Amniotic stem cell (primary cell): Measurements from ENCODE around the gene IFNGR1.
"Not testable (repeated sequence)": the region's sequence is repeated elsewhere in the genome, so short reads cannot be mapped to it uniquely, and the experiment has no call there.

Experiments
- DNase-seq: peaks from one replicate; lab custom pipeline; 2025; lab: John Stamatoyannopoulos, UW

The IFNGR1 gene

GRCh38 chr6:137213331-137213740, 5.8 kb downstream of the IFNGR1 start:
- DNase-seq: no peak

DNA sequence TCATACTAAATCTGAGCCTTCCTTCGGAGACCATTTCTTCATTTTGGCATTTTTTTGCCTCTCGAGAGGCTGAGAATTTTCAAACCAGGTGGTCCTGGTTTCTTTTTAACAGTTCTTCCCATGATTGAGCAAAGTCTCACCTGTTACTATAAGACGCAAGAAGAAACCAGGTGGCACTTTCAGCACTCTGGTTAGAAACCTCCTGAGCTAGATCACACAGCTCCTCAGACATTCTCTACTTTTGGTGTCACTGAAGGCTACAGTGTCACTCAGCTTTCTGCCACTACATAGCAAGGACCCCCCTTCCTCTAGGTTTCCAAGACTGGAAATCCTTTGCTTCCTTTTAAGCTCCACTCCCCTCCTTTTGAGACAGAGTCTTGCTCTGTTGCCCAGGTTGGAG, 7.3 kb downstream of the IFNGR1 start:
- no peak for DNase-seq

DNA sequence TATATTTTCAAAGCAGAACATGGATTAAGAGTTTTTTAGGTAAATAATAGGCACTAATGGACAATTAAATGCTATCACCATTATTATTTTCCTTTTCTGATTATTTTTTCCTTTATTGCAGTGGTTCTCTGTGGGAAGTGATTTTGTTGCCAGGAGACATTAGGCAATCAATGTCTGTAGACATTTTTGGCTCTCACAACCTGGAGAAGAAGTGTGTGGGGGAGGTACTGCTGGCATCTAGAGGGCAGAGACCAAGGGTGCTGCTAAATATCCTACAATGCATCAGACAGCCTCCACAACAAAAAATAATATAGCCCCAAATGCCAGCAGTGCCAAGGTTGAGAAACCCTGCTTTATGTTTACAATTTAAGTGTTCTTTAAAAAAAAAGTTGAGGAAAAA, 8.3 kb downstream of the IFNGR1 start:
- DNase-seq: no peak

DNA sequence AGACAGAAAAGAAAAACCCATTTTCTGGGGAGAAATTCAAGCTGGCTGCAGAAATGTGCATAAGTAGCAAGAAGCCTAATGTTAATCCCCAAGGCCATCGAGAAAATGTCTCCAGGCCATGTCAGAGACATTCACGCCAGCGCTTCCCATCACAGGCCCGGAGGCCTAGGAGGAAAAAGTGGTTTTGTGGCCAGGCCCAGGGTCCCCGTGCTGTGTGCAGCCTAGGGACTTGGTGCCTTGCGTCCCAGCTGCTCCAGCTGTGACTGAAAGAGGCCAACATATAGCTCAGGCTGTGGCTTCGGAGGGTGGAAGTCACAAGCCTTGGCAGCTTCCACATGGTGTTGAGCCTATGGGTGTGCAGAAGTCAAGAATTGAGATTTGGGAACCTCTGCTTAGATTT, 10.9 kb downstream of the IFNGR1 start:
- no peak for DNase-seq

DNA sequence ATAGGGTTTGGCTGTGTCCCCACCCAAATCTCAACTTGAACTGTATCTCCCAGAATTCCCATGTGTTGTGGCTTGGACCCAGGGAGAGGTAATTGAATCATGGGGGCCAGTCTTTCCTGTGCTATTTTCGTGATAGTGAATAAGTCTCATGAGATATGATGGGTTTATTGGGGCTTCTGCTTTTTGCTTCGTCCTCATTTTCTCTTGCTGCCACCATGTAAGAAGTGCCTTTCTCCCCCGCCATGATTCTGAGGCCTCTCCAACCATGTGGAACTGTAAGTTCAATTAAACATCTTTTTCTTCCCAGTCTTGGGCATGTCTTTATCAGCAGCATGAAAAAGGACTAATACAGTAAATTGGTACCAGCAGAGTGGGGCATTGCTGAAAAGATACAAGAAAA, 11.7 kb downstream of the IFNGR1 start:
- not testable (repeated sequence) for DNase-seq

- DNase-seq: no peak
Measured at GRCh38 chr6:137206577-137206976, 12.6 kb downstream of the IFNGR1 start.

DNA sequence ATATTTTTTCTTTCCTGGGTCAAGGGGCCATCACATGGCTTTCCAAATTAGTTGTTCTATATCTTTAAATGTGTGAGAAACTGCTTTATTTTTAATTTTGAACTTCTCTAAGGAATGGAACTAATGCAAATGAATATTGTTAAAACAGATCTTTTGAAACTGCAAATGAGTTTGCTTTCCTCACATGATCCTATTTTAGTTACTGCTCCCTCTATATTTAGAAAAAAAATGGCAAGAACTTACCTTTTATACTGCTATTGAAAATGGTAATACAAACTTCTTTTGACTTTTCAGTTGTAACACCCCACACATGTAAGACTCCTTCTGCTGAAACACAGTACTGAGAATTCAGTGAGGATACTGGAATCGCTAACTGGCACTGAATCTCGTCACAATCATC, 15.9 kb downstream of the IFNGR1 start:
- no peak for DNase-seq

GRCh38 chr6:137202078-137202477, 17.1 kb downstream of the IFNGR1 start:
- no peak for DNase-seq

- DNase-seq: no peak
Measured at GRCh38 chr6:137201006-137201405, 18.2 kb downstream of the IFNGR1 start.

GRCh38 chr6:137200288-137200687, 18.9 kb downstream of the IFNGR1 start:
- DNase-seq: no peak

- DNase-seq: no peak
Measured at GRCh38 chr6:137197684-137198645, 21.2 kb downstream of the IFNGR1 start.

DNA sequence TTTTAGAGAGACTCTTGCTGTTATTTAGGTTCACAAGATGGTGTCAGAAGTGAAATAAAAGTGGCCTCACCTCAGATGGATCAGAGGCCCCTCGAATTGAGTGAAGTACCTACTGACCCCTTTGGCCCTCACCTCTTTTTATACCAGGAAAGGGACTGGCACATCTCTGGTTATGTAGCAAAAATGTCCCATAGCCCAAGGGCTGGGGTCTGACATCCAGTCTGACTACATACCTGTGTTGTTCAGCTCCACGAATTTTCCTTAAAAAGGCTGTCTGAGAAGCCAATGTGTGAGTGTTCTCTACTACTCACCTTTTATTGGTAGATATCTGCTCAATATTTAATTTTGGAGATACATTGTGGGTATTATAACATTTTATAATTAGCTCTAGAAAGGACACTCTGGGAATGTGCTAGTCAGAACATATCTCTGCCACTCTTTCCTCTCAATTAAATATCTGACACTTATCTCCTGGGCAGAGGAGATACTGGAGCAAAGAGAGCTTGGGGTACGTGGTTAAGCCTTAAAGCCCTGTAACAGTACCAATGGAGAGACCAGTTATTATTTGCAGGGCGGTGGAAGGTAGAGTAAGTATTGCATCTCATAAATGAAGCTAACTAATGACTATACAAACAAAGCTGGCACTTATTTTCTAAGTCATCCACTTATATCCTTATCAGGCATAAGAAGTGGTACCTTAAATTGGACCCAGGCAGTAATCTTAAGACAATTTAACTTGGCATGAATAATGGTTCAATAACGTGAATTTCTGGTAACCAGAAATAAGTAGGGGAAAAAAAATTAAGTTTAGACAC, 25.7 kb downstream of the IFNGR1 start:
- DNase-seq: no peak

DNA sequence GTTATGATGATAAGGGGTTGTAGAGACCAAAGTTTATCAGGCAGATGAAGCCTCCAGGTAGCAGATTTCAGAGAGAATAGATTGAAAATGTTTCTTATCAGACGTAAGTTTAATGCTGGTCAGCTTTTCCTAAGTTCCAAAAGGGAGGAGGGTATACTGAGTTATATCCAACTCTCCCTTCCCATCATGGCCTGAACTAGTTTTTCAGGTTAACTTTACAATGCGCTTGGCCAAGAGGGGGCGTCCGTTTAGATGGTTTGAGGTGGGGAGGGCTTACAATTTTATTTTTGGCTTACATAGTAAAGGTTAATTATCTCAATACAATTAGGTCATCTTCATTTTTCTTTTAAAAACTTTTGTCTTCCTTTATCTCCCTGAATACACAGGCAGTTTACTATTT, 26.4 kb downstream of the IFNGR1 start:
- no peak for DNase-seq

GRCh38 chr6:137191670-137192069, 27.5 kb downstream of the IFNGR1 start:
- DNase-seq: no peak

DNA sequence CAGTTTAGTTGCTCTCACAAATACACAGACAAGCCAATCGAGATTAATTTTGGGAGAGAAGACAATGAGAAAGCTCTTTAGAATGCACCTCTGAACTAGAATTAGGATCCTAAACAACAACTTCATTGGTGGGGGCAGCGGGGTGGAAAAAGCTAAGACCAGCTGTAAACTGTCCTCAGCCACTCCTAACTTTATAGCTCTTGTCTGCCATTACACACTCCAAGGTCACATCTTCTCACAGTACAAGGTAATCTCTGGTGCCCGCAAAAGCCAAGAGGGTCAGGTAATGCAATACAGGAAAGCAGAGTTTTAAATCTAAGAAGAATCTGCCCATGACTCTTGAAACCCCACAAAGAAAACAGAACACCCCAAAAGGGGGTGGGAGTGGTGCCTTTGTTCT, 27.9 kb downstream of the IFNGR1 start:
- no peak for DNase-seq

DNA sequence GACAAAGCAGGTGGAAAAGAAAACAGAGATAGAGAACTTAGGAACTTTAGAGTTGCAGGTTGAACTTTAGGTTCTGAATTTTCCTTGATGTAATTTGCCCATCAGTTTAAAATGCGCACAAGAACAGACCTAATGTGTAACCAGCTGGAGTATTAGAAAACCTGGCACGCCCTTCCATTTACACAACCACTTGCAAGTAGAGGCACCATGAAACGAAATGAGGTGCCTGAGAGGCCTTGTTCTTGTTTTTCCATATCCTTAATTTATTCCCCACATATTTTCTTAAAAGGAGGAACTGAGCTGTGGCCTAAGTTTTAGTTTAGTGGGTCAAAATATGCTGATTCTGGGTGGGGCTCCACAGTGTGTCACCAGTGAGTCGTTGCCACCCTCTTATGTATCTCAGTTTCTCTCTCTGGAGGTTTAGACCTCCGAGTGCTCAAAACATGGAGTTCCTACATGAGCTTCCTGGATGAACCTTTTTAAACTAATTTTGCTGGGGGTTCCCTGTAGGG, 28.5 kb downstream of the IFNGR1 start:
- no peak for DNase-seq

DNA sequence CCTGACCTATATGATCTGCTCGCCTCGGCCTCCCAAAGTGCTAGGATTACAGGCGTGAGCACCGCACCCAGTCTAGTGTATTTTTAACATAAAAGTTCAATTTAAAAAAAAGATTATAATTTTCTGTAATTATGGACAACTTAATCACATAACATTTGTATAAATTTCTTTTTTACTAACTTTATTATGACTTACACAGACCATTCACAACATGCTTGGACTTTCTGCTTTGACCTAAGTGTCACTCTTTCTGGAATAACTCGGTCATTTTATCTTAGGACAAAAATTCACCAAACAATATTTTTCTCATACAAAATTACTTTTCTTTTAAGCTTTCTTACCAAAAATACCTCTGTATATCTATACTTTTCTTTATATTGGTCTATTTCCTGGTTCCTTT, 30.3 kb downstream of the IFNGR1 start:
- DNase-seq: no peak

GRCh38 chr6:137185290-137185689, 33.9 kb downstream of the IFNGR1 start:
- DNase-seq: no peak

DNA sequence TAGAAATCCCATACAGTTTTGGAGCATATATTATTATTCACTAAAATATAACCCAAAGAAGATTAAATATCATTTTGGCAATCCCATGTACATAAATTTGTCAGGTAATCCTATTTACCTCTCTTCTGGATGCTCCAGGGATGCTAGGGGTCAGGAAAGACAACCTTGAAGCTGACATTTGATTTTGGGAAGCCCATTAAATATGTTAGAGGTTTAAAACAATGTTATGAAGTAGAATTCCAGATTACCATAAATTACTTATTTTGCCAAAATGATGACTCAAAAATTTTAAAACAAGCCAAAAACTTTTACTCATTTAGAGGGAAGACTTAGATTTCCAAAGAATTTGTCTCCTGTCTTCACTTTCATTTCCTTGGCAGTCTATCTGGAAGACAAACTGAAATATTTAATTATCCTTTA, 36.5 kb downstream of the IFNGR1 start:
- no peak for DNase-seq

- DNase-seq: no peak
Measured at GRCh38 chr6:137181891-137182653, 37.1 kb downstream of the IFNGR1 start.

GRCh38 chr6:137177611-137178010, 41.6 kb downstream of the IFNGR1 start:
- DNase-seq: no peak

DNA sequence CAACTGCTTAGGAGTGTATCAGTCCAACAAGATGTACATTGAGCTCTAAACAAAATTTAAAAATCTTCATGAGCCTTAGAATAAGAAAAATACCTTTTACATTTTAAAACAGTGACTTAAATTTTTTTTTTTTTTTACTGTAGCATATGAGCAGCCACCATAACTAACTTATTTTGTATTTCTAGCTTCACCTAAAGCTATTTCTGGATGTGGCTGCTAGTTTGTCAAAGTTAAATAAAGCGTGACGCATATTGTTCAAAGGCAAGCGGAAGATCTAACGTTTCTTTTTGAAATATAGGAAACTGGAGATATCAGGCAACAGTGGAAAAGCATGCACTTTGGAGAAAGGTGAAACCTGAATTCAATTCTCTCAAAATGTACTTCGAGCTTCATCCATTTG, 42.5 kb downstream of the IFNGR1 start:
- DNase-seq: no peak
